HTERT RPE-1 (cell line): ENCODE data around the gene PMEL.
"Not testable (repeated sequence)": the region's sequence is repeated elsewhere in the genome, so short reads cannot be mapped to it uniquely, and the experiment has no call there.

ENCODE experiments used
- in situ Hi-C: fragments of 300-500 bp; cut with MboI; formaldehyde crosslinking; loops from 4 replicates; pipeline ENCODE4 v1.14.3; 2020; ENCODE audit warnings: low sequenced_read_pairs

PMEL gene

DNA sequence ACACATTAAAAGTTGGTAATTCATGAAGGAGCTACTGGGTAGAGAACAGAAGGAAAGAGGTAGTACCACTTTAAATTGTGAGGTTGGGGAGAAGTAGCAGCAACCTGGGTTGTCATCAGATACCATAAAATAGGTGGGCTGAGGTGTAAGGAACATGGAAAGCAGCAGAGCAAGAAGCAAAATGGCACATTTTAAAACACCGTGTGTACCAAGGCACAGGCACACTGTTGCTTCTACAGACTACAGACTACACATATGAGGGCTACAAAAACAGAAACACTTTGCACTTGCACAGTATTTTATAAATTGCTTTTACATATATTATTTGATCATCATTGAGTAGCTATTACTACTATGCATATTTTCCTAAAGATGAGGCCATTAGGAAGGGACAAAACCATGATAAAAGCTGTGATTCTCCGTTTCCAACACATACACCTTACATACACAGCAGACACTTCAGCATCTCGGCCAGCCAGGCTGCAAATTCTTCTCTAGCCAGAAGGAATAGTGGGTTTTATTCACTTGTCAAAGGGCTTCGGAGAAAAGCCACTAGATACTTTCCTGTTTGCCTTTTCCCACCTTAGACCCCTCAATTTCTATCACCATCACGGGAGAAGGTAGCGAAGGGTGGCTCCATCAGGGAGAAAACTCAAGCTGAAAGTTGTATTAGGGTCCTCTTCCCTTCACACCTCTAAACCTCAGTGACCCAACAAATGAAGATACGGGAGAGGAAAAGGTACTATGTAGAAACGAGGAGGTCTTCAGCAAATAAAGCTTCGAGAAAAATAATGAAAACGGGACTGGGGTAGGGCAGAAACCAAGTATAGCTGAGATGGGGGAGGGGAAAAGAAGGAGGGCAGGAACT lies 39.7 kb downstream of the PMEL start:
- in situ Hi-C loops = no loop called here

DNA sequence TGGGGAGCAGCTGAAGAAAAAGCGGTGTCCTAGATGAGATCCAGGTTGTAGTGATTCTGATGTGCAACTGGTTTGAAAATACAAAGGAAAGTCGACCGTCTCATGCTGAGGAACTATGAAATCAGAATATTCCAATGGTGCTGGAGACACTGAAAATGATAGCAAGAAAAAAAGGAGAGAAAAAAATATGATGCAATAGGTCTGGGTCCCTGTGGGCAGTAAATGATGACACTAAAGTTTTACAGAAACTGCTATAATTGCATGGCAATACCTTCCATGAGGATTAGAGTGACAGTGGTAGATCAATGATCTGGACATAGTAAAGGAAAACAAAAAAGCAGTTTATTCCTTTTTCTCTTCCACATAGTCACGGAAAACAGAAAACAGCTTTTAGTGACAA lies 40.5 kb downstream of the PMEL start:
- in situ Hi-C loops = no loop called here

DNA sequence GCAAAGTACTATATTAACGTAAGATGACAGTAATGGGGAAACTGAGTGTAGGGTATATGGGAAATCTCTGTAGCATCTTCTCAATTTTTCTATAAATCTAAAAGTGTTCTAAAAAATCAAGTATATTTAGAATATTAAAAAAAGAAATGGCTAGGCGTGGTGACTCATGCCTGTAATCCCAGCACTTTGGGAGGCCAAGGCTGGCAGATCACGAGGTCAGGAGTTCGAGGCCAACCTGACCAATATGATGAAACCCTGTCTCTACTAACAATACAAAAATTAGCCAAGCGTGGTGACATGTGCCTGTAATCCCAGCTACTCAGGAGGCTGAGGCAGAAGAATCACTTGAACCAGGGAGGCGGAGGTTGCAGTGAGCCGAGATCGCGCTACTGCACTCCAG lies 42.2 kb downstream of the PMEL start:
- in situ Hi-C loops = not testable (repeated sequence)

DNA sequence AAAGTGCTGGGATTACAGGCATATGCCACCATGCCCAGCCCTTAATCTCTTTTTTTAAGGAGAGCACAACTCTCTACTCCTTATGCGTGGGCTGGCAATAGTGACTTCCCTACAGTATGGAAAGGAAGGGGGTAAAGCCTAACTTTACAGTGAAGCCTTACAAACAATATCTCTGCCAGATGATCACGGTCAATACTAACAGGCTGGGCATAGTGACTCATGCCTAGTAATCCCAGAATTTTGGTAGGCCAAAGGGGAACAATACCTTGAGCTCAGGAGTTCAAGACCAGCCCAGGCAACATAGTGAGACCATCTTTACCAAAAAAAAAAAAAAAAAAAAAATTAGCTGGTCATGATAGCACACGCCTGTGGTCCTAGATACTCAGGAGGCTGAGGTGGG lies 43.7 kb downstream of the PMEL start:
- in situ Hi-C loops = no loop called here

DNA sequence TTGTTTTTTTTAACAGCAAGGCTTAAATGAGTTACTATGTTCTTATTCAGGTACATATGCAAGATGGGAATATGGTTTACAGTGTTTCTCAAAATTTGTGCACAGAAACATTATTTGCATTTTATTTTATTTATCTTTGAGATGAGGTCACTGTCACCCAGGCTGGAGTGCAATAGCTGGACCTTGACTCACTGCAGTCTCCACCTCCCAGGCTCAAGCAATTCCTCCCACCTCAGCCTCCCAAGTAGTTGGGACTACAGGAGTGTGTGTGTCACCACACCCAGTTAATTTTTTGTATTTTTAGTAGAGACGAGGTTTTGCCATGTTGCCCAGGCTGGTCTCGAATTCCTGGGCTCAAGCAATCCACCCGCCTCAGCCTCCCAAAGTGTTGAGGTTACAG lies 46.8 kb downstream of the PMEL start:
- in situ Hi-C loops = not testable (repeated sequence)

DNA sequence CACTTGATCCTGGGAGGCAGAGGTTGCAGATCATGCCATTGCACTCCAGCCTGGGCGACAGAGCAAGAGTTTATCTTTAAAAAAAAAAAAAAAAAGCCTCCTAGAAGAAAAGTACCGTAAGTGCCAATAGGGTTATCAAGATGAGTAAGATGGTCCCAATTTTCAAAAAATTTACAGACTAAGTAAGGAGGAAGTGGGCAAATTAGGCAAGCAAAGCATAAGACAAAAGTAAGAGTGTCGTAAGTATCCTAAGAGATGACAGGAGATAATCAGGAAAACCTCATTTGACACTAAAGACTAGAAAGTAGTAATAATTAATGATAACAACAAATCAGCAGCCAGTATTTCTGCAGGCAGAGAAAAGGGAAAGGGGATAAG lies 50.4 kb downstream of the PMEL start:
- in situ Hi-C loops = no loop called here

DNA sequence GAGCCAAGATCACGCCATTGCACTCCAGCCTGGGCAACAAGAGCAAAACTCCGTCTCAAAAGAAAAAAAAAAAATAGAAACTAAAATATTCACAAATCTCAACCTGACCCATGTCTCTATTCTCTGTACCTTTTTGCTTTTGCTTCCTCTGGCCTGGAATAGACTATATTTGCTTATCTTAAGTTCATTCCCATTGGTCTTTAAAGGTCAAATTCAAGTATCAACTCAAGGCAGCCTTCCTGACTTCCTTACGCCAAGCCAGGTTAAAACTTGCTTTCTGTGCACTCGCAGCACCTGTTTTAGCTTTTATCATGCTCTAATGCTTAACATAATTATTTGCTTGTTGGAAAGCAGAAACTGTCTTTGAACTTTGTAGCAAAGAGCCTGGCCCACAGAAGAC lies 52.9 kb downstream of the PMEL start:
- in situ Hi-C loops = no loop called here

DNA sequence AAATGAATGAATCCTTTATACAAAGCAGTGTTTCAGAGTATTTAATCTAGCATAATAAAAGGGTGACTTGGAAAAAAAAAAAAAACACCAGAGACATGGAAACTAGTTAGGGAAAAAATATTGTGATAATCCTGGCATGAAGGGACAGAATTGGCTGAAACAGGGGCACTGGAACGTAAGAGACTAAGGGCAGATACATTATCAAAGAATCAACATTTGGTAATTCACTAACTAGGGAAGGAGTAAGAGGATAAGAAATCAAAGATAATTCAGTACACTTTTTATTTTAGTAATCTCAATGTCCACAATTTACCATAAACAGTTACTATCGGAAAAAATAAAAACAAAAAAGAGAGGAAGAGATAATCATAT lies 56.3 kb downstream of the PMEL start:
- in situ Hi-C loops = no loop called here

DNA sequence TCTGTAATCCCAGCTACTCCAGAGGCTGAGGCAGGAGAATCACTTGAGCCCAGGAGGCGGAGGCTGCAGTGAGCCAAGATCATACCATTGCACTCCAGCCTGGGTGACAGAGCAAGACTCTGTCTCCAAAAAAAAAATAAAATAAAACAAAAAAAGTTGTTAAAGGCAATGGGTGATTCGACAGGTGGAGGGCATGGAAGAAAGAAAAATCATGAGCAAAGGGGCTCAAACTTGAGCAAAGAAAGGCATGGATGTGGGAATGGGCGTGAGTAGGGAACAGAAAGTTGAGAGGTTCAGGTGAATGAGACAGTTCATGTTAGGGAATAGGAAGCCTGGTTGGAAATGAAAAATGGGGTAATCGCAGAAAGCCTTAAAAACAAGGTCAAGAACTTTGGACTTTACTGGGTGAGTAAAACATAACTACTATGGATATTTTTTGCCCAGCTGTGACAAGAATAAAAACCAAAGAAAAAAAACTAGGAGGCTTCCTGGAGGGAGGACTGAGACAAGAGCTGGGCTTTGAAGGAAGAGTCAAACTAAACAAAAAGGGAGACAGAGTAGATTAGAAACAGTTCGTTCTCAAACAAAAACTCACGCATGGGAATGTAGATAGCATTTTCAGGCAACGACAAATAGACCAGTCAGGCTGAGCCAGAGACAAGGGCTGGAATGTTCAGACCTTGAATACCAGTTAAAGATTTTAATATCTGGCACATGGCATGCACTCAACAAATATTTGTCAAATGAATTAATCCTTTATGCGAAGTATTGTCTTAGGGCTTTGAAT lies 56.9 kb downstream of the PMEL start:
- in situ Hi-C loops = no loop called here

DNA sequence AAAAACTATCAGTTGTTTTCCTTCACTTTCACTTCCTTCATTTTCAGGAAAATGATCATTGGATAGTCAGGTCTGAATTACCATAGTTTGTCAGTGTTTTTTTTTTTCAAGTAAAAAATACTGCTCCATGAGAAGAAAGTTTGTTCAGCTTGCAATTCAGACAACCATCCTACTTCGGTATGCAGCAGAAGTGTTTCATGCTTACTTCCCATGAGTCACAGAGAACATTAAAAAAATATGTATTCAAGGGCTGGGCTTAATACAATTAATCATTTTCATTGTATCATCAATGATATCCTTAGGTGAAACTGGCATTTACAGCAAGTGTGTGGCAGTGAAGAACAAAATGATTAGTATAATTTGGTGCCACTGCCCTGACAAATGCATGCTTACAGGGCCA lies 59.8 kb downstream of the PMEL start:
- in situ Hi-C loops = no loop called here
